Lower leg skin (tissue), 4 donors: ENCODE results near the gene F12. TPM values are rescaled to one million over a fixed set of nuclear protein-coding genes. Genes with fewer than 3 reads are reported as not detected.

Experiments
- DNase-seq, 2 donors: peaks; one replicate each; pipeline ENCODE4 v3.0.0-alpha.2; 2019; ENCODE audit warnings: low spot score in 2 of 2
- H3K4me3 ChIP-seq: fragments of 200-600 bp; sonication (generic); 2 replicates; pipeline ENCODE4 v1.5.1; 2017; ENCODE audit warnings: mild to moderate bottlenecking, low read depth; ENCODE audit not compliant: poor library complexity, severe bottlenecking
- POLR2A ChIP-seq, 2 donors: fragments of 450-650 bp; IDR thresholded peaks; one replicate each; pipeline ENCODE4 v1.6.1; 2016 to 2017; ENCODE audit warnings: antibody characterized with exemption in 2 of 2, mild to moderate bottlenecking in 1 of 2, moderate library complexity in 1 of 2
- WGBS, 2 donors: methylation state at CpG; one replicate each; pipeline ENCODE4 v1.1.5; 2018; 5-methylcytosine and 5-hydroxymethylcytosine counted together
- intact Hi-C: fragments of 100-400 bp; cut with DNase I; formaldehyde crosslinking; loops from one replicate; pipeline ENCODE4 v1.15.0; 2023; ENCODE audit warnings: low total_unique reads
- total RNA-seq, 4 donors: library from RNA; depleted of rRNA; stranded (reverse); fragments of >200 nt; gene quantifications; one replicate each; pipeline ENCODE4 v1.1.0, GENCODE V29; 2016
- TF ChIP-seq, protein P1 (sequence below), 3 donors: fragments of 450-650 bp; IDR thresholded peaks; one replicate each; pipeline ENCODE4 v1.5.1; 2016; ENCODE audit warnings: antibody characterized with exemption in 3 of 3, mild to moderate bottlenecking in 3 of 3, moderate library complexity in 2 of 3

Gene F12
- total RNA-seq, 4 donors from 2014 or later = 1.9 to 14.5 (median 10.1) TPM

DNA sequence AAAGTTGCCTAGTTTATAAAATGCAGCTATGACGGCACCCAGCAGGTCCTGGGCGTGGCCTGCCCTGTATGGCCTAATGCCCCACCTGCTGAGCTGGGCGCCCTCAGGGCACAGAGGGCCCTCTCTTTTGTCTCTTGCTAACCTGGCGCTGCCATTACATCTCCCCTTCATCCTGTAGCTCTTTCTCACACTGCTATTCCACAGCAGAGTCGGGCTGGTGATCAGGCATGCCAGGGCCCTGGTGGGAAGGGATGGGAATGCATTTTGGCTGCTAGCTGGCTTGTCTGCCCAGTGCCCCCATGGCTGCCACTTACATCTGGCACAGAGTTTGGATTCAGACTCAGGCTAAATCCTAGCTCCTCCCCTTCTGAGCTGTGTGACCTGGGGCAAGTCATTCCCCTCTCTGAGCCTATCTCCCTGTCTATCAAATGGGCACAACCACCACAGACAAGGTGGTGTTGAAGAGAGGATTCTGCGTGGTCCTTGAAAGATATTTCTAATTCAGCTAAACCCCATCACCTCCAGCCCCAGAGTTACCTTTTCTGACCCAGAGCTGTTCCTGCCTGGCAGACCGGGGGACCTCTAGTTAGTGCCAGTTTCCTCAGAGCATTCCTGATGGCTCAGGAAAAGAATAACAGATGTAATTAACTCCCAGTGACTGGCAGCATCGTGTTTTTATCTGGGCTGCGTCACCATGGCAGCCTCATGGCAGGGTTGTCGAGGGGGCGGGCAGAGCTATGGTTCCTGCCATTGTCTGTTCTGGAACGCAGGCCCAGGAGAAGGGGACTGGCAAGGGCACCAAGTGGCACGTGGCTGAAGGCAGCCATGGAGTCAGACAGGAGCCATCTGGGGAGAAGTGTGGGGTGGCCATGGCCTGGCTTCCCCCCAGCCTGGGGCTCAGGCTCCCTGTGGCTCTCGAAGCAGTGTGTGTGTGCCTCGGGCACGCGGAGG, 43.6 kb upstream of the F12 start:
- no peak overlapping the region for H3K4me3 ChIP-seq
- DNase-seq = no peak
- TF ChIP-seq, protein P1, sequence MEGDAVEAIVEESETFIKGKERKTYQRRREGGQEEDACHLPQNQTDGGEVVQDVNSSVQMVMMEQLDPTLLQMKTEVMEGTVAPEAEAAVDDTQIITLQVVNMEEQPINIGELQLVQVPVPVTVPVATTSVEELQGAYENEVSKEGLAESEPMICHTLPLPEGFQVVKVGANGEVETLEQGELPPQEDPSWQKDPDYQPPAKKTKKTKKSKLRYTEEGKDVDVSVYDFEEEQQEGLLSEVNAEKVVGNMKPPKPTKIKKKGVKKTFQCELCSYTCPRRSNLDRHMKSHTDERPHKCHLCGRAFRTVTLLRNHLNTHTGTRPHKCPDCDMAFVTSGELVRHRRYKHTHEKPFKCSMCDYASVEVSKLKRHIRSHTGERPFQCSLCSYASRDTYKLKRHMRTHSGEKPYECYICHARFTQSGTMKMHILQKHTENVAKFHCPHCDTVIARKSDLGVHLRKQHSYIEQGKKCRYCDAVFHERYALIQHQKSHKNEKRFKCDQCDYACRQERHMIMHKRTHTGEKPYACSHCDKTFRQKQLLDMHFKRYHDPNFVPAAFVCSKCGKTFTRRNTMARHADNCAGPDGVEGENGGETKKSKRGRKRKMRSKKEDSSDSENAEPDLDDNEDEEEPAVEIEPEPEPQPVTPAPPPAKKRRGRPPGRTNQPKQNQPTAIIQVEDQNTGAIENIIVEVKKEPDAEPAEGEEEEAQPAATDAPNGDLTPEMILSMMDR (IDR thresholded peaks at IDR 0.05) = no peak
- no peak for TF ChIP-seq POLR2A (IDR thresholded peaks at IDR 0.05)
- 47 to 64% methylated on average over 17 of the region's 17 CpGs for WGBS, 2 donors
- intact Hi-C loops = loop anchor here (10.0 kb wide), 1 partner anchor 138 kb away; the partner anchor contains the start of gene MXD3

DNA sequence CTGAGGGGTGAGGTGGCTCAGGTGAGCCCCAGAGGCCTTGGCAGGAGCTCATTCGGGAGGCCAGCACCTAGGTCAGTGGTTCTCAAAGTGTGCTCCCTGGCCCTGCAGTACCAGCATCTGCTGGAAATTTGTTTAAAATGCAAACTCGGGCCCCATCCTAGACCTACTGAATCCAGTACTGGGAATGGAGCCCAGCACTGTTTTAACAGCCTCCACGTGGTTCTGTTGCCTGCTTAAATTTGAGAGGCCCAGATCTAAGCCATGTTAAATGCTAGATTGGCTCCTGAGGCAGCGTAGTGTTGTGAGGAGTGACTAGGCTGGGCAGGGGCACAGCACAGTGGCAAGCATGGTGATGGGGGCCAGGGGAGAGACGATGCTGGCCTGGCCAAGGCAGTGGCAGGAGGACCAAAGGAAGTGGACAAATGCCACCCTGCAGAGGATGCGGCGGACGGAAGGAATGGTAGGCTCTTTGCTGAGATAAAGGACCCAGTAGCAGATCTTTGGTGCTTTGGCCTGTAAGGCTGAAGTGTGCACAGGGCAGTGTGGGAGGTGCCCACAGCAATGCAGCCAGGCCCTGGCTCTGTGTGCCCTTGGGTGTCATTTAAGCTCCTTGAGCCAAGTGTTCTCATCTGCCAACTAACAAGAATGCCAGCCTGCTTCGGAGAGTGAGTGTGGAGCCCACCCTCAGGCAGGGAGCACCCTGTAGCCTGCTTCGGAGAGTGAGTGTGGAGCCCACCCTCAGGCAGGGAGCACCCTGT, 41.5 kb upstream of the F12 start:
- H3K4me3 ChIP-seq = no peak overlapping the region
- WGBS, 2 donors = 69 to 73% methylated on average over 8 to 10 of the region's 10 CpGs
- intact Hi-C loops = loop anchor here (10.0 kb wide), 1 partner anchor 136 kb away; the partner anchor contains the start of gene MXD3

DNA sequence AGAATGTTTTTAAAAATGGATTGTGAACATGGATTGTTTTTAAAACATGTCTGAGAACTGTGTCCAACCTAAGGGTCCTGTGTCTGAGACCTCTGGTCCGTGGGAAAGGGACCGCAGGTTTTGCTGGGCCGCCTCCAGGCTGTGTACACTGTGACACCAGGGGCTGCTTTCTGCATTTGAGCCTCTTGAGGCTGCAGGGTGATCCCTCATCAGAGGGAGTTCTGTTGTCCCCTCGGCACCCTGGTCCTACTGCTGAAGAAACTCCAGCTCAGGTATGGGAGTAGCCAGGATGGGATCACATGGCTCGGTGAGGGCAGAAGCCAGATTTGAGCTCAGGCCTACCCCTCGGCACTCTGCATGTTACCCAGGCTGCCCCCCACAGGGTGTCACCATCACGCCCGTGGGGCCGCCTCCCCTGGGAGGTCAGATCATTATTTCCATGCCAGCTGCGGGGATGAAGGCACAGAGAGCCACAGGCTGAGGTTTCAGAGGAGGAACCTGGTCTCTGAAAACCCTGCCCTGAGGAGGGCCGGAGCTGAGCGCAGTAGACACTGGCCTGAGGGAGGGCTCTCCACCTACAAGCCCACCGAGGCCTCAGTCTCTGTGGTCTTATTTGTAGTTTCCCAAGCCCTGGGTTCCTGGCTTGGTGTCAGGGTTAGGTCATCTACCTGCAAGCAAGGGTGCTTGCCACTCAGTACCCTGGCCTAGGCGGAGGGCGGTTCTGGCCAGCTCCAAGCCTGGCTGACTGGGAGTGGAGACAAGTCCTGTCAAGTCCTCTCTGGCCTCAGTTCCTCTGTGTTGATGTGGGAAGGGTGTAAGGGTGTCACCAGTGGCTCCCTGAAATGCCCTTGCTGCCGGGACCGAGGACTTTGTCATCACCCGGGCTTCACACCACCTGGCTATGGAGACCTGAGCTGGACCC, 40.0 kb upstream of the F12 start:
- no peak for DNase-seq
- H3K4me3 ChIP-seq = no peak overlapping the region
- 67 to 70% methylated on average over 14 to 18 of the region's 18 CpGs for WGBS, 2 donors
- TF ChIP-seq POLR2A (IDR thresholded peaks at IDR 0.05) = no peak
- TF ChIP-seq, protein P1 (IDR thresholded peaks at IDR 0.05) = no peak
- intact Hi-C loops = loop anchor here (10.0 kb wide), 1 partner anchor 135 kb away; the partner anchor contains the start of gene MXD3

More for the DNA sequence above, 41.5 kb upstream of the F12 start:
- DNase-seq = no peak
- no peak for TF ChIP-seq POLR2A (IDR thresholded peaks at IDR 0.05)
- TF ChIP-seq, protein P1 (IDR thresholded peaks at IDR 0.05) = no peak

DNA sequence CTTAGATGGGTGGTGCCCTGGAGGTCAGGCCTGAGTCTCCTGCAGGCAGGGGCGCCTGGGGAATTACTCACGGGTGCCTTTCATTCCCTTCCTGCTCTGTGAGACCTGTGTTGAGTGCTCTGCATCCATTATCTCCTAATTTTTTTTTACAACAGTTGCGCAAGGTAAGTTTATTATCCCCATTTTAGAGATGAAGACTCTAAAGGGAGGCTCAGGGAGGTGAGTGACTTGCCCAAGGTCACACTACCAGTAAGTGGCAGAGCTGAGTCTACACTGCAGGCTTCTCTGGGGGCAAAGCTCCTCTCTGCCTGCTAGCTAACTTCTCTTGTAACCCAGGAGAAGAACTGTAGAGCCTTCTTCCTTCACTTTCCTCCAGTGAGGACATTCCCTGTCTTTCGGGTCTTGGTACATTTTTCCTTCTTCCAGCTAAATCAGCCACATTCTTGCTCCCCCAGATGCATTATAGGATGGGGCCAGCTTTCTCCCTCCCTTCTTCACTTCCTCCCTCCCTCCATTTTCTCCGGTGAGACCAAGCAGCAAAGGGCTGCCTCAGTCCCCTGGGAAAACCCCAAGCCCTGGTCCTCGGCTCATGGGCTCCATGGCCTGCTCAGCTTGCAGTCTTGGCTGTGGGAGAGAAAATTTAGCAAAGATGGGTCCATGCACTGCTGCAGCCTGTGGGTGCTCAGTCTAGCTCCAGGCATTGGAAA, 39.0 kb upstream of the F12 start:
- TF ChIP-seq POLR2A (IDR thresholded peaks at IDR 0.05) = no peak
- TF ChIP-seq, protein P1 (IDR thresholded peaks at IDR 0.05) = no peak
- WGBS, 2 donors = 70 to 75% methylated on average over 6 of the region's 6 CpGs
- no peak overlapping the region for H3K4me3 ChIP-seq
- no peak for DNase-seq
- intact Hi-C loops = no loop called here
